Measurements from ENCODE around the gene PAXIP1.

The PAXIP1 gene

DNA sequence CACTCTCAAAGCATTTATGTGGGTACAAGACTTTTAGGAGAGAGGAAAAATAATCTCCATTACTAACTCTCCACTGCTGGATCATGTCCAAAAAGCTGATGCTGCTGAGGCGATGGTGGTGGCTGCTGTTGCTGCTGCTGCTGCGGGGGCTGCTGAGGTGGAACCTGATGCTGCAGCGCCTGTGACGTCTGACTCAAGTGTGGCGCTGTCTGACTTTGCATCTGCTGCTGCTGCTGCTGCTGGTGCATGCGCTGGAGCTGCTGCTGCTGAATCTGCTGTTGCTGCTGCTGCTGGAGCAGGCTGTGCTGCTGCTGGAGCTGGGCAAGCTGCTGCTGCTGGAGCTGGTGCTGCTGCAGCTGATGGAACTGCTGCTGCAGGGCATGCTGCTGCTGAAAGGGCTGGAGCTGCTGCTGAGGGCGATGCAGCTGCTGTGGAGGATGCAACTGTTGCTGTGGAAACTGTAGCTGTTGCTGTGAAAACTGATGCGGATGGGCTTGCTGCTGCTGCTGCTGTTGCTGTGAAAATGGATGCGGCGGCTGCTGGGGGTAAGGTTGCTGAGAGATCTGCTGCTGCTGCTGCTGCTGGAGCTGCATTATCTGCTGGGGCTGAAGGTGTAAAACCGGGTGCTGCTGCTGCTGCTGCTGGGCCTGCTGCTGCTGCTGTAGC is 34.5 kb downstream of the PAXIP1 start:
- TF ChIP-seq, protein P1, sequence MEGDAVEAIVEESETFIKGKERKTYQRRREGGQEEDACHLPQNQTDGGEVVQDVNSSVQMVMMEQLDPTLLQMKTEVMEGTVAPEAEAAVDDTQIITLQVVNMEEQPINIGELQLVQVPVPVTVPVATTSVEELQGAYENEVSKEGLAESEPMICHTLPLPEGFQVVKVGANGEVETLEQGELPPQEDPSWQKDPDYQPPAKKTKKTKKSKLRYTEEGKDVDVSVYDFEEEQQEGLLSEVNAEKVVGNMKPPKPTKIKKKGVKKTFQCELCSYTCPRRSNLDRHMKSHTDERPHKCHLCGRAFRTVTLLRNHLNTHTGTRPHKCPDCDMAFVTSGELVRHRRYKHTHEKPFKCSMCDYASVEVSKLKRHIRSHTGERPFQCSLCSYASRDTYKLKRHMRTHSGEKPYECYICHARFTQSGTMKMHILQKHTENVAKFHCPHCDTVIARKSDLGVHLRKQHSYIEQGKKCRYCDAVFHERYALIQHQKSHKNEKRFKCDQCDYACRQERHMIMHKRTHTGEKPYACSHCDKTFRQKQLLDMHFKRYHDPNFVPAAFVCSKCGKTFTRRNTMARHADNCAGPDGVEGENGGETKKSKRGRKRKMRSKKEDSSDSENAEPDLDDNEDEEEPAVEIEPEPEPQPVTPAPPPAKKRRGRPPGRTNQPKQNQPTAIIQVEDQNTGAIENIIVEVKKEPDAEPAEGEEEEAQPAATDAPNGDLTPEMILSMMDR (IDR thresholded peaks at IDR 0.05; ENCODE audit: low read depth, low read length, missing control alignments) = no peak
- H3K4me3 ChIP-seq (replicated peaks; ENCODE audit: low read depth, low read length) = no peak overlapping the region
- DNase-seq (ENCODE audit: extremely low read depth, low read depth) = no peak

- DNase-seq (ENCODE audit: extremely low read depth, low read depth) = no peak
- TF ChIP-seq, protein P1 (IDR thresholded peaks at IDR 0.05; ENCODE audit: low read depth, low read length, missing control alignments) = no peak
- H3K4me3 ChIP-seq (replicated peaks; ENCODE audit: low read depth, low read length) = no peak overlapping the region
Measured at GRCh38 chr7:154967401-154967955, 35.4 kb downstream of the PAXIP1 start.

GRCh38 chr7:154965014-154965413 is 37.9 kb downstream of the PAXIP1 start:
- DNase-seq (ENCODE audit: extremely low read depth, low read depth) = no peak
- TF ChIP-seq, protein P1 (IDR thresholded peaks at IDR 0.05; ENCODE audit: low read depth, low read length, missing control alignments) = no peak
- no peak overlapping the region for H3K4me3 ChIP-seq (replicated peaks; ENCODE audit: low read depth, low read length)

- TF ChIP-seq, protein P1 (IDR thresholded peaks at IDR 0.05; ENCODE audit: low read depth, low read length, missing control alignments) = no peak
- no peak for DNase-seq (ENCODE audit: extremely low read depth, low read depth)
- no peak overlapping the region for H3K4me3 ChIP-seq (replicated peaks; ENCODE audit: low read depth, low read length)
Measured at GRCh38 chr7:154960063-154960790, 42.7 kb downstream of the PAXIP1 start.

DNA sequence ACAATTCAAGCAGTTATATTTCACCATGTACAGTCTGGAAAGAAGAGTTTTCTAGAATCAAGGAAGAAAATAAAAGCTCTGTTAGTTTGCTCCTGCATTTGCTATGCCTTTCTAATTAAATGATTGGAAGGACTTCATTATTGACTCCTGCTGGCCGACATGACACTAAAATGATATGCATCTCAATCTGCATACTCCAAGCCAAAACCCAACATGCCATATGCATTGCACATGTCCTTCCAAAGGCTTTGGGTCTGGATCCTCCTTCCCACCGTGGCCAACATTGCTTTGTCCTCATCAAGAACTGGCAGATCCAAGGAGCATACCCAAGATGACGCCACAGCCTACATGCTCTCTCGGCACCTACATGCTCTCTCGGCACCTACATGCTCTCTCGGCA is 46.5 kb downstream of the PAXIP1 start:
- no peak overlapping the region for H3K4me3 ChIP-seq (replicated peaks; ENCODE audit: low read depth, low read length)
- TF ChIP-seq, protein P1 (IDR thresholded peaks at IDR 0.05; ENCODE audit: low read depth, low read length, missing control alignments) = no peak
- DNase-seq (ENCODE audit: extremely low read depth, low read depth) = no peak

DNA sequence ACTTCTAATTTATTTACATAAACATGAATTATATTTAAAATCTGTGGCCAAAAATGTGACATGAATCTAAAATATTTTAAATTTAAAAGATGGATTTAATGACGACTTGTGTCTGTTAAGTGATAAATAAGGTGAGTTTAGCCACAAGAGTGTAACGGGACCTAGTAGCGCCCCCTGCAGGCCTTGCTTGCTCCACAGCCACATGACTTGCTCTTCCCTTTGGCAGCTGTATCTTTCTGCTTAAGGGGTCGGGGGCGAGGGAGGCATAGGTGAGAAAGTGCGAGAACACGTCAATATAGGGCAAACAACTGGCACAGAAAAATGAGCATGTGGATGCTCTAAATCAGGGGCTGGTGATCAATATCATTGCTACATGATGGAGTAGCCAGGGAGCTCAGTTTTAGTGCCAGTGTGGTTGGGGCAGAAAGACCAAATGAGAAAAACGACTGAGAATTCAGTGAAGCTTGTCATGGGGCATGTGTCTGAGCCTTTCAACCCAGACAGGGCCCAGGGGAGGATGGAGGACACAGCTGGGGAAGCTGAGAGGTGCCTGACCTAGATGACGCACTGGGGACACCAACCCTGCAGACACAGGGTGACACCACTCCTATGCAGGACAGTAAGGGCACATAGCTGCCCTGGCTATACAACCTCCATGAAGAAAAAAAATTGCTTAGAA is 49.8 kb downstream of the PAXIP1 start:
- peak; percentile 20 for DNase-seq (ENCODE audit: extremely low read depth, low read depth)
- TF ChIP-seq, protein P1 (IDR thresholded peaks at IDR 0.05; ENCODE audit: low read depth, low read length, missing control alignments) = peak; percentile 85
- H3K4me3 ChIP-seq (replicated peaks; ENCODE audit: low read depth, low read length) = no peak overlapping the region

Measured in HFF-Myc (cell line).